ENCODE data around the gene KDELR1.
"Not testable (repeated sequence)": the region's sequence is repeated elsewhere in the genome, so short reads cannot be mapped to it uniquely, and the experiment has no call there.

Gene KDELR1

GRCh38 chr19:48393559-48394330 is 2.4 kb upstream of the KDELR1 start, which contains the start of gene GRIN2D:
Gene GRIN2D, plus strand, starts transcription at chr19:48393668. Its CDS starts 4,725 bp downstream, at chr19:48398393.
- no peak for DNase-seq
- H3K27ac Mint-ChIP-seq: no peak within 1 kb of the TSS
- peaks cover 30% of the 10 kb centered on the region for H3K4me1 Mint-ChIP-seq
- no peak for ATAC-seq
- peaks cover 2% of the 10 kb centered on the region for H3K36me3 Mint-ChIP-seq (ENCODE audit: low read depth)
- peak within 1 kb of the TSS; percentile 61 for H3K4me3 Mint-ChIP-seq
- no peaks in the 10 kb centered on the region for H3K9me3 Mint-ChIP-seq
- peaks cover 40% of the 10 kb centered on the region for H3K27me3 Mint-ChIP-seq

- no peaks in the 10 kb centered on the region for H3K9me3 Mint-ChIP-seq
- H3K36me3 Mint-ChIP-seq (ENCODE audit: low read depth): peaks cover 6% of the 10 kb centered on the region
- ATAC-seq (no peak), DNase-seq (no peak)
- no peak overlapping the region for H3K27ac Mint-ChIP-seq
- no peak overlapping the region for H3K4me3 Mint-ChIP-seq
- H3K4me1 Mint-ChIP-seq: peaks cover 30% of the 10 kb centered on the region
- peaks cover 39% of the 10 kb centered on the region for H3K27me3 Mint-ChIP-seq
These were observed 1.7 kb upstream of the KDELR1 start for GRCh38 chr19:48392860-48393558.

GRCh38 chr19:48392006-48392344 is 624 bp upstream of the KDELR1 start:
- peaks cover 29% of the 10 kb centered on the region for H3K27me3 Mint-ChIP-seq
- H3K36me3 Mint-ChIP-seq (ENCODE audit: low read depth): peaks cover 12% of the 10 kb centered on the region
- not testable (repeated sequence) for H3K27ac Mint-ChIP-seq, ATAC-seq, H3K9me3 Mint-ChIP-seq, DNase-seq
- peak overlapping the region; percentile 92 for H3K4me3 Mint-ChIP-seq
- H3K4me1 Mint-ChIP-seq: peaks cover 22% of the 10 kb centered on the region

DNA sequence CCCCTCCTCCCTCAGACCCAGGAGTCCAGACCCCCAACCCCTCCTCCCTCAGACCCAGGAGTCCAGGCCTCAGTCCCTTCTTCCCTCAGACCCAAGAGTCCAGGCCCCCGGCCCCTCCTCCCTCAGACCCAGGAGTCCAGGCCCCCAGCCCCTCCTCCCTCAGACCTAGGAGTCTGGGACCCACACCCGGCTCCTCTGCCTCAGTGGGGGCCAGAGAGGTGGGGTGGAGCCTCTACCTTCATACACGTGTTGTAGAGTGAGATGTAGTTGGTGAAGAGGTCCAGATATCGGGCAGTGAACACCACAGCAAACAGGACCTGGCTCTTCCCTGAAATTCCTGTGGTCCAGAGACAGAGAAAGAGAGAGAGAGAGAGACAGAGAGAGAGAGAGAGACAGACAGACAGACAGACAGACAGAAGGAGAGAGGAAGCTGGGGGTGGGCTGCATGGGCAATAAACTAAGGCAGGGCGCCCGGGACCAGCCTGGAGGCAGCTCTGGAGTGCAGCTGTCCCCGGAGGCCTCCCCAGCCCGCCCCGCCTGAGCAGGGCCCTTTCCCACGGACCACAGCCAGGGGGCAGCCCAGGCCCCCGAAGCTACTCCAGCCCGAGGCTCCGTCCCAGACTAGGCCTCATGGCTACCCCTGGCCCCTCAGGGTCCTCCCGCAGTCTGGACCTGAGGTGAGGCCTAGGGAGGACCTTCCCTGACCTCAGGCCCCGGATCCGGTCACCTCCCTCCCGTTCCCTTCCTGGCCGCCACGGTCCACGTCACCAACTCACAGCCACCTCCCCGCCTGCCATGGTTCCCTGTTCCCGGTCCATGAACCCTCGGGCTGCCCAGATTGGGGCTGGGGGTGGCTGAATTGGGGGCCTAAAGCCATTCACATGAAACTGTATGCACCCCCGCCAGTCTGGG is 907 bp downstream of the KDELR1 start:
- H3K36me3 Mint-ChIP-seq (ENCODE audit: low read depth): peaks cover 18% of the 10 kb centered on the region
- no peaks in the 10 kb centered on the region for H3K9me3 Mint-ChIP-seq
- ATAC-seq (peak; percentile 62), DNase-seq (peak; percentile 68)
- peaks cover 21% of the 10 kb centered on the region for H3K27me3 Mint-ChIP-seq
- H3K4me1 Mint-ChIP-seq: peaks cover 18% of the 10 kb centered on the region
- H3K27ac Mint-ChIP-seq: peak overlapping the region; percentile 95
- peak overlapping the region; percentile 92 for H3K4me3 Mint-ChIP-seq

DNA sequence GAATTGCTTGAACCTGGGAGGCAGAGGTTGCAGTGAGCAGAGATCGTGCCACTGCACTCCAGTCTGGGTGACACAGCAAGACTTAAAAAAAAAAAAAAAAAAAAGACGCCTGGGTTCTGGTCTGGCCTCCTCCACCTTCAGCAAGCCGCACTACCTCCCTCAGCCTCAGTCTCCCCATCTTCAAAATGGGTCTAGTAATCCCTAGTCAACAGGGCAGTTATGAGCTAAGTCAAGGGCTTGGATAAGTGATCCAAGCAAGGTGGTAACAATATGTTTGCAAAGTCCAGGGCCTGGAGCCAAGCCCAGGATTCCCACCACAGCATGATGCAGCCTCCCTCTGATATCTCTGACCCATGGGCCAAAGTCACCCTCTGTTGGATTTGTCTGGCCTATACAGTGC is 4.4 kb downstream of the KDELR1 start:
- ATAC-seq (no peak), DNase-seq (no peak)
- peaks cover 27% of the 10 kb centered on the region for H3K36me3 Mint-ChIP-seq (ENCODE audit: low read depth)
- no peak overlapping the region for H3K4me3 Mint-ChIP-seq
- H3K27ac Mint-ChIP-seq: no peak overlapping the region
- peaks cover 6% of the 10 kb centered on the region for H3K4me1 Mint-ChIP-seq
- H3K27me3 Mint-ChIP-seq: no peaks in the 10 kb centered on the region
- H3K9me3 Mint-ChIP-seq: no peaks in the 10 kb centered on the region

DNA sequence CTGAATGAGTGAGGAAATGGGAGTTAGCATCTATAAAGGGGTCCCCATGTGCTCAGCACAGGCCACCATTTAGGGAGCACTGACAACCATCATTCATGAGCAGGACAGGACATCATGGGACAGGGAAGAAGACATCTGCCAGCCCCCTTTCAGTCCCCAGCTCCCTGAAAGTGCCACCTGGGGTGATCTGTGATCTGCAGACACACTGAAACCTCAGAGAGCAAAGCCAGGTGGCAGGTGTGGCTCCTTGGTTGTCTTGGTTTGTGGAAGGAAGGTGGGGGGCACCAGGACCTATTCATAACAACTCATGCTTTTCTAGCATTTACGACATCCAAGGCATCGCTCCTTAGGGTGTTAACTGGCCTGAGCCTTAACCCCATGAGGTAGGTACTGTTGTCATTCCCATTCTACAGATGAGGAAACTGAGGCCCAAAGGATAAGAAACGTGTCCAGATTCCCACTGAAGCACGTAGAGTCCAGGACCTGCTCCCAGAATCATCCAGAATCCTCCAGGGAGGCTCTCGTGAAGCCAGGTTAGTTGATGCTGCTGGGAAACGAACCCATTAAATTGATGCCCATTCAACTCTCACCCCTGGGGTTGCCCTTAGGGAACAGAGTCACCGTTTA is 5.8 kb downstream of the KDELR1 start:
- H3K27ac Mint-ChIP-seq: no peak overlapping the region
- H3K9me3 Mint-ChIP-seq: no peaks in the 10 kb centered on the region
- no peaks in the 10 kb centered on the region for H3K27me3 Mint-ChIP-seq
- H3K36me3 Mint-ChIP-seq (ENCODE audit: low read depth): peaks cover 33% of the 10 kb centered on the region
- ATAC-seq (no peak), DNase-seq (no peak)
- no peak overlapping the region for H3K4me3 Mint-ChIP-seq
- peaks cover 4% of the 10 kb centered on the region for H3K4me1 Mint-ChIP-seq

DNA sequence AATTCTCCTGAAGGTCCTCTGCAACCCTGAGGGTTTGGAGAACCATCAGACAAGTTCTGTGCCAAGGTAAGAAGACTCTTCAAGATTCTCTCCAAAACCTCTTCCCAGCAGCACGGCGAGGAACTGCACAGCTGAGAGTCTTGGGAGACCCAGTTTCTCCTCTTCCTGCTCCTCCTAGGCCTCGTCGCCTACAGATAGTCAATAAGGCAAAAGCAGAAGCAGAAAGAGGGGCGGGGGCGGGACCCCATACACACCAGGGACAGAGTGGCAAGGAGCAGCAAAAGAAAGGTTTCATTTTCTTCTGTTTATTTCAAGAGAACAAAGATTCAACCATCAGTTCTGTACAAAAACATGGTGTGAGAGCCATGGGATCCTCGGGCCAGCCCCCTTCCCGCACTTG is 9.1 kb downstream of the KDELR1 start:
- Mint-ChIP-seq H3K27ac (no peak overlapping the region), H3K36me3 (ENCODE audit: low read depth) (peaks cover 24% of the 10 kb centered on the region), H3K27me3 (no peaks in the 10 kb centered on the region), H3K9me3 (no peaks in the 10 kb centered on the region), H3K4me3 (no peak overlapping the region), H3K4me1 (no peaks in the 10 kb centered on the region)
- ATAC-seq (no peak), DNase-seq (no peak)

- DNase-seq (no peak), ATAC-seq (no peak)
- Mint-ChIP-seq H3K27ac (no peak overlapping the region), H3K4me3 (no peak overlapping the region), H3K27me3 (no peaks in the 10 kb centered on the region), H3K9me3 (no peaks in the 10 kb centered on the region), H3K36me3 (ENCODE audit: low read depth) (peaks cover 18% of the 10 kb centered on the region), H3K4me1 (no peaks in the 10 kb centered on the region)
These were observed 10.0 kb downstream of the KDELR1 start for GRCh38 chr19:48381178-48381950.

DNA sequence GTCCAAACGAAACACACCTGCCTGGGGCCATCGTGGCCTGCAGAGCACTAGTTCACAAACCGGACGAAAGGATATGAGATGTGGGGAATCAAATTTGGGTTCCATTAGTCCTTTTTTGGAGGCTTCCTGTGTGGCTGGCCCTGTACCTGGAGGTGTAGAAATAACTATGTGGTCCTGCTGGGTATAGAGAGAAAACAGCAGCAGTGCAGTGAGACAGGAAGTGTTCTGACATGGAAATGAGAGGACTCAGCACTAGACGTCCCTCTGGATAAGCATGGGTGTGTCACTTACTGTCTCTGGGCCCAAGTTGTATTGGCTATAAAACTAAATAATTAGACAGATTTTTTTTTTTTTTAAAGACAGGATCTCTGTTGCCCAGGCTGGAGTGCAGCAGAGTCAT is 12.3 kb downstream of the KDELR1 start:
- no peaks in the 10 kb centered on the region for H3K9me3 Mint-ChIP-seq

GRCh38 chr19:48378194-48378570 is 13.2 kb downstream of the KDELR1 start:
- no peak for ATAC-seq
- no peak overlapping the region for H3K27ac Mint-ChIP-seq
- H3K36me3 Mint-ChIP-seq (ENCODE audit: low read depth): peaks cover 6% of the 10 kb centered on the region
- no peaks in the 10 kb centered on the region for H3K9me3 Mint-ChIP-seq
- no peaks in the 10 kb centered on the region for H3K27me3 Mint-ChIP-seq
- no peak for DNase-seq
- no peaks in the 10 kb centered on the region for H3K4me1 Mint-ChIP-seq
- no peak overlapping the region for H3K4me3 Mint-ChIP-seq

More for the DNA sequence above, 12.3 kb downstream of the KDELR1 start:
- Mint-ChIP-seq H3K4me3 (no peak overlapping the region), H3K4me1 (no peaks in the 10 kb centered on the region), H3K27ac (no peak overlapping the region), H3K27me3 (no peaks in the 10 kb centered on the region), H3K36me3 (ENCODE audit: low read depth) (peaks cover 8% of the 10 kb centered on the region)
- ATAC-seq: no peak
- DNase-seq: no peak

- Mint-ChIP-seq H3K36me3 (ENCODE audit: low read depth) (no peaks in the 10 kb centered on the region), H3K27ac (no peak overlapping the region), H3K4me3 (no peak overlapping the region), H3K27me3 (no peaks in the 10 kb centered on the region), H3K9me3 (no peaks in the 10 kb centered on the region), H3K4me1 (no peaks in the 10 kb centered on the region)
- ATAC-seq (no peak), DNase-seq (no peak)
These were observed 17.8 kb downstream of the KDELR1 start for GRCh38 chr19:48373567-48373966.

- H3K36me3 Mint-ChIP-seq (ENCODE audit: low read depth): no peaks in the 10 kb centered on the region
- ATAC-seq (no peak), DNase-seq (no peak)
- no peak overlapping the region for H3K27ac Mint-ChIP-seq
- no peaks in the 10 kb centered on the region for H3K4me1 Mint-ChIP-seq
- no peak overlapping the region for H3K4me3 Mint-ChIP-seq
- no peaks in the 10 kb centered on the region for H3K9me3 Mint-ChIP-seq
- no peaks in the 10 kb centered on the region for H3K27me3 Mint-ChIP-seq
These were observed 18.4 kb downstream of the KDELR1 start for GRCh38 chr19:48372904-48373303.

GRCh38 chr19:48371771-48372170 is 19.6 kb downstream of the KDELR1 start:
- H3K4me1 Mint-ChIP-seq; H3K27me3 Mint-ChIP-seq; H3K4me3 Mint-ChIP-seq; H3K9me3 Mint-ChIP-seq; ATAC-seq; H3K36me3 Mint-ChIP-seq (ENCODE audit: low read depth); H3K27ac Mint-ChIP-seq; DNase-seq: not testable (repeated sequence)

DNA sequence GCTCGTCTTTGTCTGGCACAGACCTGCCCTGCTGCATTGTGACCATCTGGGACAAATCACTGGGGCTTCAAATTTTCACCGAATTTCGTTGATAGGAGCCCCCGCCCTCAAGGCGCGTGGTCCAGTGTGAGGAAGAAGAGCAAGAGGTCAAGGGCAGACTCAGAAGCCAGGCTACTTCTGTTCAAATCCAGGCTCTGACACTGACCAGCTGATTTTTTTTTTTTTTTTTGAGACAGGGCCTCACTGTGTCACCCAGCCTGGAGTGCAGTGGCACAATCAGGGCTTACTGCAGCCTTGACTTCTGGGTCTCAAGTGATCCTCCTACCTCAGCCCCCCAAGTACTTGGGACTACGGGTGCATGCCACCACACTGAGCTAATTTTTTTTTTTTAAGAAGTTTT is 20.0 kb downstream of the KDELR1 start:
- Mint-ChIP-seq H3K4me1 (no peaks in the 10 kb centered on the region), H3K36me3 (ENCODE audit: low read depth) (no peaks in the 10 kb centered on the region), H3K9me3 (no peaks in the 10 kb centered on the region), H3K27me3 (no peaks in the 10 kb centered on the region), H3K4me3 (no peak overlapping the region), H3K27ac (no peak overlapping the region)
- ATAC-seq: no peak
- DNase-seq: no peak

All from activated naive CD8-positive, alpha-beta T cell treated with anti-CD3 and anti-CD28 coated beads, Interleukin-2, amount 50 U/mL, for 24 hours (primary cell).